H1 (cell line): ENCODE results near the gene SLC2A8. TPM values are rescaled to one million over a fixed set of nuclear protein-coding genes. Genes with fewer than 3 reads are reported as not detected.

Experiments used
- HDAC6 ChIP-seq: IDR thresholded peaks from one replicate; pipeline ENCODE4 v1.7.1; 2012; ENCODE audit warnings: low read depth, mild to moderate bottlenecking, inconsistent platforms, low read length, moderate library complexity
- polyA plus RNA-seq, 7 experiments: library from polyadenylated mRNA; depleted of rRNA in 3 of 7; stranded (reverse) in 5 of 7; unstranded in 2 of 7; fragments of >200 nt in 5 of 7; fragments of 200-250 nt in 2 of 7; gene quantifications; 1 replicate in 5 of 7; 2 replicates in 1 of 7; 4 replicates in 1 of 7; pipeline versions ENCODE4 v1.2.1 to v1.2.3, GENCODE V29; 2011 to 2013; ENCODE audit warnings: missing spikeins in 2 of 7, mixed read lengths in 2 of 7
- total RNA-seq: library from RNA; stranded (reverse); fragmentation: NEBNext Ultra II Directional; extraction: Animal tissue kit (Norgen Biotek cat#: 25700); gene quantifications from 2 replicates; pipeline ENCODE4 v1.2.1, GENCODE V29; 2021

SLC2A8 gene
- total and polyA plus RNA-seq, 2 of the 8 experiments (the other 6 are each of a cell fraction or from before 2014, with no cell fraction given) = 24.6 to 36.4 TPM

- TF ChIP-seq HDAC6 = no peak
- TF ChIP-seq, all 59 proteins: peak for 0
Observed at GRCh38 chr9:127370672-127371648, 26.0 kb upstream of the SLC2A8 start (continued).
